ENCODE results near the gene MAP3K19. TPM values are rescaled to one million over a fixed set of nuclear protein-coding genes. Genes with fewer than 3 reads are reported as not detected.

MAP3K19 gene
- total RNA-seq, 5 donors from 2014 or later (not counting 1 experiment from before 2014, with no cell fraction given): not detected

- no peak overlapping the region for H3K27ac ChIP-seq (ENCODE audit: low read length)
- no peaks in the 10 kb centered on the region for H3K36me3 ChIP-seq (ENCODE audit: control insufficient read depth in 2 of 2, extremely low read depth in 1 of 2, insufficient read depth in 1 of 2, low read length in 1 of 2)
- CTCF ChIA-PET: no interaction called here
- peaks cover 0 to 5% of the 10 kb centered on the region in 2 experiments for H3K27me3 ChIP-seq (replicated peaks in 1 of 2; ENCODE audit: control insufficient read depth in 2 of 2, extremely low read depth in 1 of 2, insufficient read depth in 2 of 2, low read length in 1 of 2)
- Mint-ChIP-seq H3K27ac (no peak overlapping the region), H3K36me3 (no peaks in the 10 kb centered on the region), H3K9me3 (no peaks in the 10 kb centered on the region), H3K4me1 (peaks cover 0 to 6% (median 0%) of the 10 kb centered on the region in 3 donors), H3K4me3 (no peak overlapping the region), H3K27me3 (peaks cover 4% of the 10 kb centered on the region in 2 donors)
- no peaks in the 10 kb centered on the region for H3K9me3 ChIP-seq
- no peak for DNase-seq
- no peak overlapping the region for H3K4me3 ChIP-seq (ENCODE audit: control insufficient read depth in 1 of 2, extremely low read depth in 1 of 2, low read length in 1 of 2)
- no peak for ATAC-seq (replicated peaks in 1 of 4)
- no peaks in the 10 kb centered on the region for H3K4me1 ChIP-seq (ENCODE audit: control insufficient read depth in 1 of 2, extremely low read depth in 1 of 2, insufficient read depth in 2 of 2, low read length in 2 of 2)
- WGBS (ENCODE audit: insufficient coverage): 70% methylated on average over 3 of the region's 5 CpGs
- POLR2A ChIA-PET: no interaction called here
These were observed 23.3 kb downstream of the MAP3K19 start for GRCh38 chr2:135023886-135024485.

- ChIA-PET CTCF (no interaction called here), POLR2A (no interaction called here)
- H3K27me3 ChIP-seq (replicated peaks in 1 of 2; ENCODE audit: control insufficient read depth in 2 of 2, extremely low read depth in 1 of 2, insufficient read depth in 2 of 2, low read length in 1 of 2): peaks cover 0 to 5% of the 10 kb centered on the region in 2 experiments
- DNase-seq (no peak), ATAC-seq (replicated peaks in 1 of 4) (no peak)
- no peaks in the 10 kb centered on the region for H3K36me3 ChIP-seq (ENCODE audit: control insufficient read depth in 2 of 2, extremely low read depth in 1 of 2, insufficient read depth in 1 of 2, low read length in 1 of 2)
- H3K4me1 ChIP-seq (ENCODE audit: control insufficient read depth in 1 of 2, extremely low read depth in 1 of 2, insufficient read depth in 2 of 2, low read length in 2 of 2): no peaks in the 10 kb centered on the region
- 70% methylated on average over 9 of the region's 10 CpGs for WGBS (ENCODE audit: insufficient coverage)
- H3K36me3 Mint-ChIP-seq: no peaks in the 10 kb centered on the region
- peaks cover 0 to 6% (median 0%) of the 10 kb centered on the region in 3 donors for H3K4me1 Mint-ChIP-seq
- no peak overlapping the region for H3K27ac Mint-ChIP-seq
- H3K9me3 Mint-ChIP-seq: no peaks in the 10 kb centered on the region
- no peak overlapping the region for H3K27ac ChIP-seq (ENCODE audit: low read length)
- no peak overlapping the region for H3K4me3 ChIP-seq (ENCODE audit: control insufficient read depth in 1 of 2, extremely low read depth in 1 of 2, low read length in 1 of 2)
- peaks cover 4% of the 10 kb centered on the region in 2 donors for H3K27me3 Mint-ChIP-seq
- H3K4me3 Mint-ChIP-seq: no peak overlapping the region
- H3K9me3 ChIP-seq: no peaks in the 10 kb centered on the region
These were observed 24.0 kb downstream of the MAP3K19 start for GRCh38 chr2:135022952-135023880.

- Mint-ChIP-seq H3K27ac (no peak overlapping the region), H3K36me3 (no peaks in the 10 kb centered on the region), H3K4me1 (peaks cover 0 to 6% (median 0%) of the 10 kb centered on the region in 3 donors), H3K9me3 (no peaks in the 10 kb centered on the region), H3K4me3 (no peak overlapping the region), H3K27me3 (no peaks in the 10 kb centered on the region)
- ChIA-PET CTCF (no interaction called here), POLR2A (interaction anchor here in 1 of 2 donors (1.1 kb wide), 1 partner anchor 89 kb away, joined by 3 read pairs; no protein-coding TSS in a partner anchor)
- no CpG with 5 or more reads among the region's 1 CpG for WGBS (ENCODE audit: insufficient coverage)
- no peak for ATAC-seq (replicated peaks in 1 of 4)
- Histone ChIP-seq H3K4me1 (ENCODE audit: control insufficient read depth in 1 of 2, extremely low read depth in 1 of 2, insufficient read depth in 2 of 2, low read length in 2 of 2) (no peaks in the 10 kb centered on the region), H3K4me3 (ENCODE audit: control insufficient read depth in 1 of 2, extremely low read depth in 1 of 2, low read length in 1 of 2) (no peak overlapping the region), H3K27ac (ENCODE audit: low read length) (no peak overlapping the region), H3K27me3 (replicated peaks in 1 of 2; ENCODE audit: control insufficient read depth in 2 of 2, extremely low read depth in 1 of 2, insufficient read depth in 2 of 2, low read length in 1 of 2) (peaks cover 0 to 2% of the 10 kb centered on the region in 2 experiments), H3K36me3 (ENCODE audit: control insufficient read depth in 2 of 2, extremely low read depth in 1 of 2, insufficient read depth in 1 of 2, low read length in 1 of 2) (no peaks in the 10 kb centered on the region), H3K9me3 (no peaks in the 10 kb centered on the region)
- DNase-seq: no peak
These were observed 25.6 kb downstream of the MAP3K19 start for GRCh38 chr2:135021618-135022017.

- peaks cover 0 to 6% of the 10 kb centered on the region in 2 donors for H3K27me3 Mint-ChIP-seq
- H3K9me3 Mint-ChIP-seq: peaks cover 0 to 4% (median 0%) of the 10 kb centered on the region in 3 donors
- POLR2A ChIA-PET: no interaction called here
- H3K27ac Mint-ChIP-seq: no peak overlapping the region
- Histone ChIP-seq H3K4me3 (ENCODE audit: control insufficient read depth in 1 of 2, extremely low read depth in 1 of 2, low read length in 1 of 2) (no peak overlapping the region), H3K36me3 (ENCODE audit: control insufficient read depth in 2 of 2, extremely low read depth in 1 of 2, insufficient read depth in 1 of 2, low read length in 1 of 2) (no peaks in the 10 kb centered on the region), H3K27me3 (replicated peaks in 1 of 2; ENCODE audit: control insufficient read depth in 2 of 2, extremely low read depth in 1 of 2, insufficient read depth in 2 of 2, low read length in 1 of 2) (peaks cover 0 to 9% of the 10 kb centered on the region in 2 experiments), H3K27ac (ENCODE audit: low read length) (no peak overlapping the region), H3K4me1 (ENCODE audit: control insufficient read depth in 1 of 2, extremely low read depth in 1 of 2, insufficient read depth in 2 of 2, low read length in 2 of 2) (no peaks in the 10 kb centered on the region), H3K9me3 (no peaks in the 10 kb centered on the region)
- no peak overlapping the region for H3K4me3 Mint-ChIP-seq
- ATAC-seq (replicated peaks in 1 of 4): no peak
- no peaks in the 10 kb centered on the region for H3K36me3 Mint-ChIP-seq
- no peaks in the 10 kb centered on the region for H3K4me1 Mint-ChIP-seq
- no peak for DNase-seq
- CTCF ChIA-PET: interaction anchor here in 1 of 2 donors (0.7 kb wide), 1 partner anchor 8 kb away, joined by 9 read pairs; no protein-coding TSS in a partner anchor
These were observed 35.6 kb downstream of the MAP3K19 start for GRCh38 chr2:135011633-135012032.

GRCh38 chr2:135010200-135010942, 36.9 kb downstream of the MAP3K19 start:
- Histone ChIP-seq H3K36me3 (ENCODE audit: control insufficient read depth in 2 of 2, extremely low read depth in 1 of 2, insufficient read depth in 1 of 2, low read length in 1 of 2) (no peaks in the 10 kb centered on the region), H3K27me3 (replicated peaks in 1 of 2; ENCODE audit: control insufficient read depth in 2 of 2, extremely low read depth in 1 of 2, insufficient read depth in 2 of 2, low read length in 1 of 2) (peaks cover 3 to 9% of the 10 kb centered on the region in 2 experiments), H3K4me1 (ENCODE audit: control insufficient read depth in 1 of 2, extremely low read depth in 1 of 2, insufficient read depth in 2 of 2, low read length in 2 of 2) (no peaks in the 10 kb centered on the region), H3K27ac (ENCODE audit: low read length) (no peak overlapping the region), H3K9me3 (no peaks in the 10 kb centered on the region), H3K4me3 (ENCODE audit: control insufficient read depth in 1 of 2, extremely low read depth in 1 of 2, low read length in 1 of 2) (no peak overlapping the region)
- no peaks in the 10 kb centered on the region for H3K9me3 Mint-ChIP-seq
- no peak overlapping the region for H3K4me3 Mint-ChIP-seq
- H3K27ac Mint-ChIP-seq: no peak overlapping the region
- H3K4me1 Mint-ChIP-seq: no peaks in the 10 kb centered on the region
- CTCF ChIA-PET: interaction anchor here in 1 of 2 donors (1.3 kb wide), 1 partner anchor 700 kb away, joined by 4 read pairs; no protein-coding TSS in a partner anchor
- no peaks in the 10 kb centered on the region for H3K36me3 Mint-ChIP-seq
- WGBS (ENCODE audit: insufficient coverage): 90% methylated on average over 2 of the region's 10 CpGs
- ATAC-seq (replicated peaks in 1 of 4): no peak
- peaks cover 0 to 14% of the 10 kb centered on the region in 2 donors for H3K27me3 Mint-ChIP-seq
- POLR2A ChIA-PET: no interaction called here
- no peak for DNase-seq

- WGBS (ENCODE audit: insufficient coverage): no CpG with 5 or more reads among the region's 1 CpG
- Histone ChIP-seq H3K9me3 (no peaks in the 10 kb centered on the region), H3K4me3 (ENCODE audit: control insufficient read depth in 1 of 2, extremely low read depth in 1 of 2, low read length in 1 of 2) (no peak overlapping the region), H3K4me1 (ENCODE audit: control insufficient read depth in 1 of 2, extremely low read depth in 1 of 2, insufficient read depth in 2 of 2, low read length in 2 of 2) (peaks cover 0 to 2% of the 10 kb centered on the region in 2 experiments), H3K27me3 (replicated peaks in 1 of 2; ENCODE audit: control insufficient read depth in 2 of 2, extremely low read depth in 1 of 2, insufficient read depth in 2 of 2, low read length in 1 of 2) (peaks cover 3 to 15% of the 10 kb centered on the region in 2 experiments), H3K36me3 (ENCODE audit: control insufficient read depth in 2 of 2, extremely low read depth in 1 of 2, insufficient read depth in 1 of 2, low read length in 1 of 2) (no peaks in the 10 kb centered on the region), H3K27ac (ENCODE audit: low read length) (no peak overlapping the region)
- no peak for DNase-seq
- H3K4me3 Mint-ChIP-seq: no peak overlapping the region
- no peaks in the 10 kb centered on the region for H3K36me3 Mint-ChIP-seq
- ChIA-PET CTCF (interaction anchor here (0.6 to 1.3 kb wide), 2 partner anchors 701 to 702 kb away, joined by 3 to 4 read pairs; no protein-coding TSS in a partner anchor), POLR2A (interaction anchor here in 1 of 2 donors (0.6 kb wide), 1 partner anchor 1181 kb away, joined by 9 read pairs; no protein-coding TSS in a partner anchor)
- ATAC-seq (replicated peaks in 1 of 4): no peak
- peaks cover 1 to 3% (median 3%) of the 10 kb centered on the region in 3 donors for H3K4me1 Mint-ChIP-seq
- no peaks in the 10 kb centered on the region for H3K9me3 Mint-ChIP-seq
- H3K27me3 Mint-ChIP-seq: peaks cover 3 to 20% of the 10 kb centered on the region in 2 donors
- H3K27ac Mint-ChIP-seq: no peak overlapping the region
These were observed 37.9 kb downstream of the MAP3K19 start for GRCh38 chr2:135009339-135009738.
